Measurements from ENCODE around the gene LMCD1. TPM values are rescaled to one million over a fixed set of nuclear protein-coding genes. Genes with fewer than 3 reads are reported as not detected.
A peak's percentile ranks its signal among the peaks of the same experiment; 100 is the strongest.

LMCD1 gene
- total RNA-seq, 1 donor from 2014 or later, result 9.5 TPM

- TF ChIP-seq CTCF (IDR thresholded peaks at IDR 0.05; ENCODE audit: unreplicated experiment), result no peak
- no peak for DNase-seq (ENCODE audit: low spot score)
- Mint-ChIP-seq H3K9me3 (ENCODE audit: unreplicated experiment) (no peaks in the 10 kb centered on the region), H3K4me1 (ENCODE audit: unreplicated experiment) (peaks cover 20% of the 10 kb centered on the region), H3K4me3 (ENCODE audit: unreplicated experiment) (peak overlapping the region; percentile 79), H3K27ac (ENCODE audit: unreplicated experiment) (no peak overlapping the region), H3K36me3 (ENCODE audit: low read depth, unreplicated experiment) (no peaks in the 10 kb centered on the region), H3K27me3 (ENCODE audit: unreplicated experiment) (peaks cover 2% of the 10 kb centered on the region)
These were observed 643 bp upstream of the LMCD1 start for GRCh38 chr3:8500989-8501370.

GRCh38 chr3:8503461-8503860 lies 1.8 kb downstream of the LMCD1 start:
- Mint-ChIP-seq H3K4me3 (ENCODE audit: unreplicated experiment) (no peak overlapping the region), H3K36me3 (ENCODE audit: low read depth, unreplicated experiment) (no peaks in the 10 kb centered on the region), H3K9me3 (ENCODE audit: unreplicated experiment) (no peaks in the 10 kb centered on the region), H3K27ac (ENCODE audit: unreplicated experiment) (no peak overlapping the region), H3K27me3 (ENCODE audit: unreplicated experiment) (peaks cover 2% of the 10 kb centered on the region), H3K4me1 (ENCODE audit: unreplicated experiment) (peaks cover 38% of the 10 kb centered on the region)
- no peak for TF ChIP-seq CTCF (IDR thresholded peaks at IDR 0.05; ENCODE audit: unreplicated experiment)
- no peak for DNase-seq (ENCODE audit: low spot score)

- peaks cover 35% of the 10 kb centered on the region for H3K4me1 Mint-ChIP-seq (ENCODE audit: unreplicated experiment)
- no peak for TF ChIP-seq CTCF (IDR thresholded peaks at IDR 0.05; ENCODE audit: unreplicated experiment)
- H3K4me3 Mint-ChIP-seq (ENCODE audit: unreplicated experiment), result no peak overlapping the region
- H3K27ac Mint-ChIP-seq (ENCODE audit: unreplicated experiment), result no peak overlapping the region
- peaks cover 2% of the 10 kb centered on the region for H3K27me3 Mint-ChIP-seq (ENCODE audit: unreplicated experiment)
- H3K36me3 Mint-ChIP-seq (ENCODE audit: low read depth, unreplicated experiment), result no peaks in the 10 kb centered on the region
- no peaks in the 10 kb centered on the region for H3K9me3 Mint-ChIP-seq (ENCODE audit: unreplicated experiment)
- no peak for DNase-seq (ENCODE audit: low spot score)
These were observed 2.4 kb downstream of the LMCD1 start for GRCh38 chr3:8503871-8504610.

- TF ChIP-seq CTCF (IDR thresholded peaks at IDR 0.05; ENCODE audit: unreplicated experiment), result no peak
- H3K4me1 Mint-ChIP-seq (ENCODE audit: unreplicated experiment), result peaks cover 32% of the 10 kb centered on the region
- H3K36me3 Mint-ChIP-seq (ENCODE audit: low read depth, unreplicated experiment), result no peaks in the 10 kb centered on the region
- no peak overlapping the region for H3K4me3 Mint-ChIP-seq (ENCODE audit: unreplicated experiment)
- H3K27ac Mint-ChIP-seq (ENCODE audit: unreplicated experiment), result no peak overlapping the region
- H3K9me3 Mint-ChIP-seq (ENCODE audit: unreplicated experiment), result no peaks in the 10 kb centered on the region
- peaks cover 2% of the 10 kb centered on the region for H3K27me3 Mint-ChIP-seq (ENCODE audit: unreplicated experiment)
- DNase-seq (ENCODE audit: low spot score), result no peak
These were observed 3.0 kb downstream of the LMCD1 start for GRCh38 chr3:8504611-8504973.

- no peak for DNase-seq (ENCODE audit: low spot score)
- H3K9me3 Mint-ChIP-seq (ENCODE audit: unreplicated experiment), result no peaks in the 10 kb centered on the region
- H3K4me1 Mint-ChIP-seq (ENCODE audit: unreplicated experiment), result peaks cover 32% of the 10 kb centered on the region
- H3K36me3 Mint-ChIP-seq (ENCODE audit: low read depth, unreplicated experiment), result no peaks in the 10 kb centered on the region
- TF ChIP-seq CTCF (IDR thresholded peaks at IDR 0.05; ENCODE audit: unreplicated experiment), result no peak
- H3K27ac Mint-ChIP-seq (ENCODE audit: unreplicated experiment), result peak overlapping the region; percentile 25
- no peak overlapping the region for H3K4me3 Mint-ChIP-seq (ENCODE audit: unreplicated experiment)
- peaks cover 2% of the 10 kb centered on the region for H3K27me3 Mint-ChIP-seq (ENCODE audit: unreplicated experiment)
These were observed 4.0 kb downstream of the LMCD1 start for GRCh38 chr3:8505621-8506020.

All from endothelial cell (in vitro differentiated cells).